H1 (cell line): Measurements from ENCODE around the gene DYNC1I1. TPM values are rescaled to one million over a fixed set of nuclear protein-coding genes. Genes with fewer than 3 reads are reported as not detected.

Source experiments
- EP300 ChIP-seq, 2 experiments: IDR thresholded peaks; 1 replicate in 1 of 2; 2 replicates in 1 of 2; pipeline ENCODE4 v1.6.1; 2011 to 2012; ENCODE audit warnings: low read depth in 2 of 2, low read length in 2 of 2, mild to moderate bottlenecking in 2 of 2, borderline replicate concordance in 1 of 2, inconsistent platforms in 1 of 2, moderate library complexity in 1 of 2
- EZH2 ChIP-seq: fragments of 200-600 bp; sonication (generic); IDR thresholded peaks from 2 replicates; pipeline ENCODE4 v1.7.1; 2012; ENCODE audit warnings: low read depth, mild to moderate bottlenecking, moderate library complexity, low read length, inconsistent platforms; ENCODE audit not compliant: severe bottlenecking
- JUN ChIP-seq: IDR thresholded peaks from 2 replicates; pipeline ENCODE4 v1.6.1; 2011; ENCODE audit warnings: low read depth, mild to moderate bottlenecking, improper control_type of control experiment, low read length
- JUND ChIP-seq: IDR thresholded peaks from 2 replicates; pipeline ENCODE4 v1.6.1; 2011; ENCODE audit warnings: mild to moderate bottlenecking, improper control_type of control experiment, low read length
- KDM1A ChIP-seq: fragments of 200-600, 300-600 bp; sonication (generic); IDR thresholded peaks from 2 replicates; pipeline ENCODE4 v1.7.1; 2016; ENCODE audit warnings: mild to moderate bottlenecking, low read length, borderline replicate concordance
- KDM5A ChIP-seq: fragments of 200-600 bp; IDR thresholded peaks from 2 replicates; pipeline ENCODE4 v1.7.1; 2012; ENCODE audit warnings: mild to moderate bottlenecking, low read length, inconsistent platforms, mixed read lengths
- POLR2A ChIP-seq, 2 experiments: IDR thresholded peaks; 1 replicate in 1 of 2; 2 replicates in 1 of 2; pipeline ENCODE4 v1.6.1; 2011; ENCODE audit warnings: low read depth in 2 of 2, low read length in 2 of 2, mild to moderate bottlenecking in 2 of 2; ENCODE audit errors: control extremely low read depth in 1 of 2
- POLR2AphosphoS5 ChIP-seq: IDR thresholded peaks from 2 replicates; pipeline ENCODE4 v1.6.1; 2011; ENCODE audit warnings: low read depth, low read length
- SIN3A ChIP-seq, 2 experiments: IDR thresholded peaks in 1 of 2; conservative IDR thresholded peaks in 1 of 2; 2 replicates each; pipeline ENCODE4 v1.6.1; 2011 to 2012; ENCODE audit warnings: low read length in 2 of 2, improper control_type of control experiment in 1 of 2, low read depth in 1 of 2, mild to moderate bottlenecking in 1 of 2
- SIX5 ChIP-seq: IDR thresholded peaks from 2 replicates; pipeline ENCODE4 v1.6.1; 2011; ENCODE audit warnings: mild to moderate bottlenecking, low read depth, low read length
- SP1 ChIP-seq: IDR thresholded peaks from 2 replicates; pipeline ENCODE4 v1.6.1; 2011; ENCODE audit warnings: low read depth, low read length
- SP2 ChIP-seq: IDR thresholded peaks from 2 replicates; pipeline ENCODE4 v1.6.1; 2012; ENCODE audit warnings: mild to moderate bottlenecking, low read length, inconsistent platforms
- SP4 ChIP-seq: IDR thresholded peaks from 2 replicates; pipeline ENCODE4 v1.6.1; 2012; ENCODE audit warnings: low read length, inconsistent platforms
- ZNF274 ChIP-seq: IDR thresholded peaks from 2 replicates; pipeline ENCODE4 v1.7.0; 2012; ENCODE audit warnings: low read length, borderline replicate concordance; ENCODE audit errors: extremely low read depth
- polyA plus RNA-seq, 7 experiments: library from polyadenylated mRNA; depleted of rRNA in 3 of 7; stranded (reverse) in 5 of 7; unstranded in 2 of 7; fragments of >200 nt in 5 of 7; fragments of 200-250 nt in 2 of 7; gene quantifications; 1 replicate in 5 of 7; 2 replicates in 1 of 7; 4 replicates in 1 of 7; pipeline versions ENCODE4 v1.2.1 to v1.2.3, GENCODE V29; 2011 to 2013; ENCODE audit warnings: missing spikeins in 2 of 7, mixed read lengths in 2 of 7
- total RNA-seq: library from RNA; stranded (reverse); fragmentation: NEBNext Ultra II Directional; extraction: Animal tissue kit (Norgen Biotek cat#: 25700); gene quantifications from 2 replicates; pipeline ENCODE4 v1.2.1, GENCODE V29; 2021
- TF ChIP-seq, protein P1 (sequence below): IDR thresholded peaks from 2 replicates; pipeline ENCODE4 v1.6.1; 2012; ENCODE audit warnings: low read length, inconsistent platforms
- TF ChIP-seq, protein P2 (sequence below): IDR thresholded peaks from 2 replicates; pipeline ENCODE4 v1.6.1; 2011; ENCODE audit warnings: low read length, improper control_type of control experiment

DYNC1I1 gene
- total and polyA plus RNA-seq, 2 of the 8 experiments (the other 6 are each of a cell fraction or from before 2014, with no cell fraction given) = 0.45 to 0.58 TPM

DNA sequence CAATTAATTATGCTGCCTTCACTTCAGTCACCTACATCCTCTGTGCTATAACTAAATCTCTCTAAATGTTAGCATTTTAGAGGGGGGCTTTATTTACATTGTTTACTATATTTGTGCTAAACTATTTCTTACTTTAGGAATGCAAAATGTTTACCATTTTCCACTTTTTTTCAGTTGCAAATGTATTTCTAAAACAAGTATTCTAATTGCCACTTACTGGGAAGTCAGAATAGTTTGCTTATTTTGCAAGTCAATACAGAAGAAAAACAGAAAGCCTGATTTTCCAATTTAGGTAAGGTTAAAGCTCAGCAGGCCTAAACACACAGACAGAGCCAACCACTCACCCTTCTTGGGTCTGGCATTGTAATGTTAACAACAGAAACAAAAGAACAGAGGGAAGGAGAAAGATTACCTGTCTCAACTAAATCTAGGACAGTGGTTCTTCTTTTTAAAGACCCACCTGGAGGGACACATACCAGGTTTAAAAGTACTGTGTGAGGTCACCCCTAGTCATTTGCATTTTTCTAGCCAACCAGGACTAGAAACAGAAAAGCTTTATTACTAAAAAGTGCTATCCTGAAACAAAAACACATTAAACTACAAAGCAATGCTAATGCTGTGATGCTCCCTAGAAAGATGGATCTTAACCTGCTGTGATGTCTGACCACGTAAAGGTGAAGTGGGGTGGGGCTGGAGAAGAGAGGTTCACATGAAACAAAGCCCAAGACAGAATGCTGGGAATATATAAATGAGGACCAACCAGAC lies 371.3 kb downstream of the DYNC1I1 start (continued):
- peak; percentile 40; the same call in 1 of the 2 replicates for TF ChIP-seq SP4
- peak; percentile 75 for TF ChIP-seq SP1
- peak; percentile 75 for TF ChIP-seq JUND
- TF ChIP-seq, protein P1, sequence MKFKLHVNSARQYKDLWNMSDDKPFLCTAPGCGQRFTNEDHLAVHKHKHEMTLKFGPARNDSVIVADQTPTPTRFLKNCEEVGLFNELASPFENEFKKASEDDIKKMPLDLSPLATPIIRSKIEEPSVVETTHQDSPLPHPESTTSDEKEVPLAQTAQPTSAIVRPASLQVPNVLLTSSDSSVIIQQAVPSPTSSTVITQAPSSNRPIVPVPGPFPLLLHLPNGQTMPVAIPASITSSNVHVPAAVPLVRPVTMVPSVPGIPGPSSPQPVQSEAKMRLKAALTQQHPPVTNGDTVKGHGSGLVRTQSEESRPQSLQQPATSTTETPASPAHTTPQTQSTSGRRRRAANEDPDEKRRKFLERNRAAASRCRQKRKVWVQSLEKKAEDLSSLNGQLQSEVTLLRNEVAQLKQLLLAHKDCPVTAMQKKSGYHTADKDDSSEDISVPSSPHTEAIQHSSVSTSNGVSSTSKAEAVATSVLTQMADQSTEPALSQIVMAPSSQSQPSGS = peak; percentile 93
- TF ChIP-seq SIX5 = no peak; the same call in 1 of the 2 replicates
- no peak for TF ChIP-seq KDM5A
- peak; percentile 68 for TF ChIP-seq JUN
- no peak for TF ChIP-seq KDM1A
- no peak for TF ChIP-seq SIN3A (conservative IDR thresholded peaks at IDR 0.05 in 1 of 2, IDR thresholded peaks at IDR 0.05 in 1 of 2; ENCODE audit: low read depth in 1 of 2, low read length in 2 of 2)
- peak in 1 of 2 experiments; percentile 92; a peak in 1 of 3 replicates for TF ChIP-seq EP300 (IDR thresholded peaks at IDR 0.05; ENCODE audit: borderline replicate concordance in 1 of 2, low read depth in 2 of 2, low read length in 2 of 2)
- TF ChIP-seq, protein P2, sequence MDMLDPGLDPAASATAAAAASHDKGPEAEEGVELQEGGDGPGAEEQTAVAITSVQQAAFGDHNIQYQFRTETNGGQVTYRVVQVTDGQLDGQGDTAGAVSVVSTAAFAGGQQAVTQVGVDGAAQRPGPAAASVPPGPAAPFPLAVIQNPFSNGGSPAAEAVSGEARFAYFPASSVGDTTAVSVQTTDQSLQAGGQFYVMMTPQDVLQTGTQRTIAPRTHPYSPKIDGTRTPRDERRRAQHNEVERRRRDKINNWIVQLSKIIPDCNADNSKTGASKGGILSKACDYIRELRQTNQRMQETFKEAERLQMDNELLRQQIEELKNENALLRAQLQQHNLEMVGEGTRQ = no peak
- no peak for TF ChIP-seq SP2
- TF ChIP-seq POLR2AphosphoS5 = peak; percentile 84
- no peak for TF ChIP-seq EZH2
- TF ChIP-seq POLR2A (IDR thresholded peaks at IDR 0.05; ENCODE audit: control extremely low read depth in 1 of 2, low read depth in 2 of 2, low read length in 2 of 2) = no peak
- TF ChIP-seq ZNF274 = no peak
